ENCODE results near the gene SPRY2. TPM values are rescaled to one million over a fixed set of nuclear protein-coding genes. Genes with fewer than 3 reads are reported as not detected.
A peak's percentile ranks its signal among the peaks of the same experiment; 100 is the strongest.

The SPRY2 gene, protein sequence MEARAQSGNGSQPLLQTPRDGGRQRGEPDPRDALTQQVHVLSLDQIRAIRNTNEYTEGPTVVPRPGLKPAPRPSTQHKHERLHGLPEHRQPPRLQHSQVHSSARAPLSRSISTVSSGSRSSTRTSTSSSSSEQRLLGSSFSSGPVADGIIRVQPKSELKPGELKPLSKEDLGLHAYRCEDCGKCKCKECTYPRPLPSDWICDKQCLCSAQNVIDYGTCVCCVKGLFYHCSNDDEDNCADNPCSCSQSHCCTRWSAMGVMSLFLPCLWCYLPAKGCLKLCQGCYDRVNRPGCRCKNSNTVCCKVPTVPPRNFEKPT
- 29.3 TPM for total RNA-seq (ENCODE audit: unreplicated experiment)
- long read RNA-seq: 0 reads

DNA sequence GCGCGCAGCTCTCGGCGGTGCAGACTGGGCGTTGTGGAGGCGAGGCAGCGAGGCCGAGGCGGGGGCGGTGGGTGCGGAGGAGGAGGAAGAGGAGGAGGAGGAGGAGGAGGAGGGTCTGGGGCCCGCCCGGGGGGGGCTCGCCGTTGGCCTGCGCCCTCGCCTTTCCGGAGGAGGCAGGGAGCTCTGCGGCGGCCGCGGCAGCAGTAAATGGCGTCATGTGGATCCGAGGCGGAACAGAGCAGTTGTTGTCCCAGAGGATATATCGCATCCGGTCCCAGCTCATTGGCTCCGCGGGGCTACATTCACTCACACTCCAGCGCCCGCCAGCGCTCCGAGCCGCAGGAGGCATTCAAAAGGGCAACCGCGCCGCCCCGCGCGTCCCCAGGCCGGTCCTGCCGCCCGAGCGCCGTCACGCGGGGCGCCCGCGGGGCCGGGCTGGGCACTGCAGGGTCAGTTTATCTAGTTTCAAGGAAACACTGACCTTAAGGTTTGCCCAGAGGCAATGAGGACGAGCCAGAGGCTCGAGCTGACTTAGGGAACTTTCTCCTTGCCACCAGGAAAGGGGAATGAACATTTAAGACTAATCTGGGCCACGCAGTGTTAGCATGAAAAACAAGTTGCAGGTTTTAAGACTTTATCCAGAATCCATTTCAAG is at the start of gene SPRY2:
Gene SPRY2 (minus strand): TSS at position 26 of the 655 bp plus-strand sequence. CDS start 3,421 bp downstream, outside the sequence.
- peaks cover 3% of the 10 kb centered on the region for H3K9me3 Mint-ChIP-seq (ENCODE audit: unreplicated experiment)
- peak; percentile 90 for DNase-seq
- H3K27ac Mint-ChIP-seq (ENCODE audit: unreplicated experiment): peak within 1 kb of the TSS; percentile 94
- H3K4me3 Mint-ChIP-seq (ENCODE audit: unreplicated experiment): peak within 1 kb of the TSS; percentile 83
- no peak for TF ChIP-seq CTCF (IDR thresholded peaks at IDR 0.05; ENCODE audit: partially characterized antibody, unreplicated experiment)
- H3K4me1 Mint-ChIP-seq (ENCODE audit: low read depth, unreplicated experiment): peaks cover 15% of the 10 kb centered on the region
- peaks cover 6% of the 10 kb centered on the region for H3K27me3 Mint-ChIP-seq (ENCODE audit: unreplicated experiment)
- H3K36me3 Mint-ChIP-seq (ENCODE audit: unreplicated experiment): no peaks in the 10 kb centered on the region

DNA sequence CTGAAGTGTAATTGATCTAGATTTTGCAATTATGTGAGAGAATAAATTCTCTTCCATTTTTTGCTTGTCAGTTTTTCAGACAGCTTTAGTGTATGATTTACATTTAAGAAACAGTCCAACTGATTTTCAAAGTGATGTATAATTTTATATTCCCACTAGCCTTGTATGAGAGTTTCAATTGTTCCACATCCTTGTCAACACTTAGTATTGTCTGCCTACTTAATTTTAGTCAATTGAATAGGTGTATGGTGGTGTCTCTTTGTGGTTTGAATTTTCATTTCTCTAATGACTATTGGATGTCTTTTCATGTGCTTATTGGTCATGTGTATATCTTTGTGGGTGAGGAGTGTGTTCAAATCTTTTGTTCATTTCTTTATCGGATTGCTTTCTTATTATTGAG is 49.4 kb upstream of the SPRY2 start:
- no peaks in the 10 kb centered on the region for H3K4me1 Mint-ChIP-seq (ENCODE audit: low read depth, unreplicated experiment)
- H3K36me3 Mint-ChIP-seq (ENCODE audit: unreplicated experiment): no peaks in the 10 kb centered on the region
- peaks cover 2% of the 10 kb centered on the region for H3K9me3 Mint-ChIP-seq (ENCODE audit: unreplicated experiment)
- DNase-seq: no peak
- H3K27me3 Mint-ChIP-seq (ENCODE audit: unreplicated experiment): no peaks in the 10 kb centered on the region
- TF ChIP-seq CTCF (IDR thresholded peaks at IDR 0.05; ENCODE audit: partially characterized antibody, unreplicated experiment): no peak
- no peak overlapping the region for H3K4me3 Mint-ChIP-seq (ENCODE audit: unreplicated experiment)
- no peak overlapping the region for H3K27ac Mint-ChIP-seq (ENCODE audit: unreplicated experiment)

DNA sequence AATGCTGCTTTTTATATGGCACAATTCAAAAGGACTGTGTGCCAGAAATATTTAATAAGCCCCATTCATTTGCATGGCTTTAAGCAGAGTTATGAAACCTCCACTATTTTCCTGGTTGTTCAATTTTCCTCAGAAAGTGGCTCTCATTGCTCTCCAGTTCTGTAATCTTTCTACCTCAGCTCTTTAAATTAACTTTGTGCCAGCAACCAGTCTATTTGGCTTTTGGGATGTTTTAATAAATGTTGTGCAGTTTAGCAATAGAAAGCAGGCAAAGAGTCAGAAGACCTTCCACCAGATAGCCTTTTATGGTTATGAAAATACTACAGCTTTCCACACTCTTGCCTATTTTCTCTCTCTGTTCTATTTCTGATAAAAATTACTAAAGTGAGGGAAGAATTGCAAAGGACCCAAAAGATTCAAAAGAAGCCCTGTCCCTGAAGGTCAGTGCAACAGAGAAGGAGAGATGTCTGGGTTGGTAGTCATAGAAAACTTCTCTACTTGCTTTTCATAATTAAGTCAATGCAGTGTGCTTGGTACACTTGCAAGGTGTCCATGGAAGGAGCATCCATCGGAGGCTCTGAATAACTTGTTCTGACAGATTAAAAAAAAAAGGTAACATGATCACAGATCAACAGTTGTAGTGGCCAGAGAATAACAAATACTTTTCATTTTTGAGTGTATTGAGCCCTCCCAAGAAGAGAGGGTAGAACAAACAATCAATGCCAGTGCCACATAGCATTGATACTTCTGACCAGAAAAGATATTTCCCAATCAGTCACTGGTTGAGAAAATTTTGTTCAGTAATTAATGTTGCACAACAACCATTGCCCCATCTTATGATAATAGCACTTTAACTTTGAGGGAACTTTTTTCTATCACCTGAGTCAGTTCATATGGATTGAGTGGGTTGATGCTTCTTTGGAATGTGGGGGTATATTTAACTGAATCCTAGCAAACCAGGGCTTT is 48.4 kb upstream of the SPRY2 start:
- no peaks in the 10 kb centered on the region for H3K4me1 Mint-ChIP-seq (ENCODE audit: low read depth, unreplicated experiment)
- H3K27ac Mint-ChIP-seq (ENCODE audit: unreplicated experiment): no peak overlapping the region
- TF ChIP-seq CTCF (IDR thresholded peaks at IDR 0.05; ENCODE audit: partially characterized antibody, unreplicated experiment): no peak
- H3K9me3 Mint-ChIP-seq (ENCODE audit: unreplicated experiment): peaks cover 2% of the 10 kb centered on the region
- H3K36me3 Mint-ChIP-seq (ENCODE audit: unreplicated experiment): no peaks in the 10 kb centered on the region
- DNase-seq: no peak
- no peak overlapping the region for H3K4me3 Mint-ChIP-seq (ENCODE audit: unreplicated experiment)
- no peaks in the 10 kb centered on the region for H3K27me3 Mint-ChIP-seq (ENCODE audit: unreplicated experiment)

DNA sequence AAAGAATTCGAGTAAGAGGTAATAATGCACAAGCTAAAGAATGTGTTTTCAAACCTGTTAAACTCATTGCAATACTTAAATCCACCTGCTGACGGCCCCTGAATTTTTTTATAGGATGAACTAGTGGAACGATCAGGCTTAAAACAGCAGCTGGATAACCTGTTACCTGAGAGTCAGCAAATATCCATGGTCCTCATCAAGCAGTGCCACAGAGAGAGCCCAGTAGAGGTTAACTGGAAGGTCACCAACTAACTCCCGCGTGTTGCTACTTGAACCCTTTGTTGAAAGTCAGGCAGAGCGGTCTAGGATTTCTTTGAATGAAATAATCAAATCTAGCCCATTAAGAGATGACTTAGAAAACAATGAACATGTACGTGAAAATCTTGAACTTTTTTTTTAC is 47.6 kb upstream of the SPRY2 start:
- H3K4me1 Mint-ChIP-seq (ENCODE audit: low read depth, unreplicated experiment): no peaks in the 10 kb centered on the region
- no peaks in the 10 kb centered on the region for H3K36me3 Mint-ChIP-seq (ENCODE audit: unreplicated experiment)
- H3K9me3 Mint-ChIP-seq (ENCODE audit: unreplicated experiment): no peaks in the 10 kb centered on the region
- no peak for TF ChIP-seq CTCF (IDR thresholded peaks at IDR 0.05; ENCODE audit: partially characterized antibody, unreplicated experiment)
- DNase-seq: no peak
- no peak overlapping the region for H3K27ac Mint-ChIP-seq (ENCODE audit: unreplicated experiment)
- H3K4me3 Mint-ChIP-seq (ENCODE audit: unreplicated experiment): no peak overlapping the region
- H3K27me3 Mint-ChIP-seq (ENCODE audit: unreplicated experiment): no peaks in the 10 kb centered on the region

Data from glutamatergic neuron (in vitro differentiated cells).